K562 (cell line): ENCODE measurements around the gene CTSW. TPM values are rescaled to one million over a fixed set of nuclear protein-coding genes. Genes with fewer than 3 reads are reported as not detected.
A peak's percentile ranks its signal among the peaks of the same experiment; 100 is the strongest.

Experiments used
- CHD4 ChIP-seq: fragments of 200-600 bp; sonication (generic); IDR thresholded peaks from 3 replicates; pipeline ENCODE4 v1.6.1; 2012; ENCODE audit warnings: low read depth, mild to moderate bottlenecking, mixed read lengths, low read length, inconsistent platforms; ENCODE audit not compliant: insufficient read depth, insufficient replicate concordance, poor library complexity, severe bottlenecking
- SMARCB1 ChIP-seq: IDR thresholded peaks from 2 replicates; pipeline ENCODE4 v1.6.1; 2011; ENCODE audit warnings: improper control_type of control experiment, low read depth; ENCODE audit not compliant: insufficient read length
- polyA plus RNA-seq, 8 experiments: library from polyadenylated mRNA; depleted of rRNA in 4 of 8; stranded (reverse) in 5 of 8; unstranded in 3 of 8; fragments of >200 nt; fragmentation: Nextera tagmentation in 2 of 8; fragmentation: Illumina TruSeq in 1 of 8; extraction: Ambion mirVana in 2 of 8; extraction: Trizol in 1 of 8; gene quantifications; 2 replicates each; pipeline versions ENCODE4 v1.2.1 to v1.2.3, GENCODE V29; 2011 to 2014; ENCODE audit warnings: inconsistent platforms in 1 of 8, missing spikeins in 1 of 8
- total RNA-seq, 7 experiments: library from RNA; depleted of rRNA in 6 of 7; stranded (reverse); fragments of >200 nt in 6 of 7; fragmentation: Illumina TruSeq in 2 of 7; extraction: Trizol in 2 of 7; gene quantifications; 2 replicates each; pipeline versions ENCODE4 v1.2.1 to v1.2.3, GENCODE V29; 2011 to 2021; ENCODE audit warnings: low replicate concordance in 1 of 7
- TF ChIP-seq, protein P1 (sequence below), 2 experiments: fragments of 450-650 bp in 1 of 2; sonication (generic) in 1 of 2; formaldehyde crosslinking in 1 of 2; IDR thresholded peaks; 2 replicates each; pipeline versions ENCODE4 v1.7.1 to v1.9.0; 2016 to 2022; ENCODE audit warnings: inconsistent platforms in 1 of 2, mild to moderate bottlenecking in 1 of 2, missing genetic modification reagents in 1 of 2
- TF ChIP-seq, protein P2 (sequence below): fragments of 450-650 bp; IDR thresholded peaks from 2 replicates; pipeline ENCODE4 v1.6.1; 2016; ENCODE audit warnings: mild to moderate bottlenecking, moderate library complexity

The CTSW gene
- total and polyA plus RNA-seq, 9 of the 15 experiments (the other 6 are each of a cell fraction or from before 2014, with no cell fraction given) = 0.04 TPM; not detected in 8

DNA sequence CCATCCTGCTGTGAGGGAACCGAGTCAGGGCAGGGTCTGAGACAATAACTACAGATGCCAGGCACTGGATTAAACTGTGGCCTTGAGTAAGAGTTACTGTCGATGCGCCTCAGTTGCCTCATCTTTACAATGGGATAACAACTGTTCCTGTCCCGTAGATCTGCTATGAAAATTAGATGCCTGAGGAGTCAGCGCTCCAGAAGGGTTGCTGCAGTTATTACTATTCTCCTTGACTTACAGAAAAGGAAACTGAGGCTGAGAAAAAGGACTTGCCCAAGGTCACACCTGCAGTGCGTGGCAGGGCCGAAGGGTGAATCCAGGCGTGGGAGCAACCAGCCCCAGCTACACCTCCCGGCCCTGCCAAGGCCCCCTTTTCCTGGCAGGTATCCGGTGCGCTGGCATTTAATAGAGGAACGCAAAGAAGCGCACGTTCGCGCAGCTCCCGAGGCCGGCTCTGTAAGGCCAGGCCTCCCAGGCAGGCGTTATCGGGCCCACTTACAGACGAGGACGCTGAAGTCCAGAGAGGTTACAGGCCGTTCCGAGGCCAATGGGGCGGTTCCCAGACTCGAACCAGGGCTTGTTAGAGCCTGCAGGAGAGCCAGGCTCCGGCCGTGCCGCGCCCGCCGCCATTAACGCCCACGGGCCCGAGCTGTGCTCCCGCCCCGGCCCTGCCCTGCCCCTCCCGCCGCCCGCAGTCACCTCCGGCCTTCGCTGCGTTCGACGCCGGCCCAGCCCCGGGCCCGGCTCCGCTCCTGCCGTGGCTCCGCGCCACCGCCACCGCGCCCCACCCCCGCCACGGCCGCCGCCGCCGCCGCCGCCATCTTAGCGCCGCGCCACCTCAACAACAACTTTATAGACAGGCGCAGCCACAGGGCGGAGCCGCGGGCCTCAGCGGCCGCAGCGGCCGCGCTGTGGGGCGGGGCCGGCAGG is 38.8 kb downstream of the CTSW start, which contains the start of gene C11orf68 (continued):
- TF ChIP-seq, protein P1, sequence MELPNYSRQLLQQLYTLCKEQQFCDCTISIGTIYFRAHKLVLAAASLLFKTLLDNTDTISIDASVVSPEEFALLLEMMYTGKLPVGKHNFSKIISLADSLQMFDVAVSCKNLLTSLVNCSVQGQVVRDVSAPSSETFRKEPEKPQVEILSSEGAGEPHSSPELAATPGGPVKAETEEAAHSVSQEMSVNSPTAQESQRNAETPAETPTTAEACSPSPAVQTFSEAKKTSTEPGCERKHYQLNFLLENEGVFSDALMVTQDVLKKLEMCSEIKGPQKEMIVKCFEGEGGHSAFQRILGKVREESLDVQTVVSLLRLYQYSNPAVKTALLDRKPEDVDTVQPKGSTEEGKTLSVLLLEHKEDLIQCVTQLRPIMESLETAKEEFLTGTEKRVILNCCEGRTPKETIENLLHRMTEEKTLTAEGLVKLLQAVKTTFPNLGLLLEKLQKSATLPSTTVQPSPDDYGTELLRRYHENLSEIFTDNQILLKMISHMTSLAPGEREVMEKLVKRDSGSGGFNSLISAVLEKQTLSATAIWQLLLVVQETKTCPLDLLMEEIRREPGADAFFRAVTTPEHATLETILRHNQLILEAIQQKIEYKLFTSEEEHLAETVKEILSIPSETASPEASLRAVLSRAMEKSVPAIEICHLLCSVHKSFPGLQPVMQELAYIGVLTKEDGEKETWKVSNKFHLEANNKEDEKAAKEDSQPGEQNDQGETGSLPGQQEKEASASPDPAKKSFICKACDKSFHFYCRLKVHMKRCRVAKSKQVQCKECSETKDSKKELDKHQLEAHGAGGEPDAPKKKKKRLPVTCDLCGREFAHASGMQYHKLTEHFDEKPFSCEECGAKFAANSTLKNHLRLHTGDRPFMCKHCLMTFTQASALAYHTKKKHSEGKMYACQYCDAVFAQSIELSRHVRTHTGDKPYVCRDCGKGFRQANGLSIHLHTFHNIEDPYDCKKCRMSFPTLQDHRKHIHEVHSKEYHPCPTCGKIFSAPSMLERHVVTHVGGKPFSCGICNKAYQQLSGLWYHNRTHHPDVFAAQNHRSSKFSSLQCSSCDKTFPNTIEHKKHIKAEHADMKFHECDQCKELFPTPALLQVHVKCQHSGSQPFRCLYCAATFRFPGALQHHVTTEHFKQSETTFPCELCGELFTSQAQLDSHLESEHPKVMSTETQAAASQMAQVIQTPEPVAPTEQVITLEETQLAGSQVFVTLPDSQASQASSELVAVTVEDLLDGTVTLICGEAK (IDR thresholded peaks at IDR 0.05) = peak; percentile 95
- TF ChIP-seq, protein P1 (CRISPR knock-in tag; IDR thresholded peaks at IDR 0.05) = peak; percentile 96
- TF ChIP-seq CHD4 (no peak), SMARCB1 (no peak)
- TF ChIP-seq, protein P2, sequence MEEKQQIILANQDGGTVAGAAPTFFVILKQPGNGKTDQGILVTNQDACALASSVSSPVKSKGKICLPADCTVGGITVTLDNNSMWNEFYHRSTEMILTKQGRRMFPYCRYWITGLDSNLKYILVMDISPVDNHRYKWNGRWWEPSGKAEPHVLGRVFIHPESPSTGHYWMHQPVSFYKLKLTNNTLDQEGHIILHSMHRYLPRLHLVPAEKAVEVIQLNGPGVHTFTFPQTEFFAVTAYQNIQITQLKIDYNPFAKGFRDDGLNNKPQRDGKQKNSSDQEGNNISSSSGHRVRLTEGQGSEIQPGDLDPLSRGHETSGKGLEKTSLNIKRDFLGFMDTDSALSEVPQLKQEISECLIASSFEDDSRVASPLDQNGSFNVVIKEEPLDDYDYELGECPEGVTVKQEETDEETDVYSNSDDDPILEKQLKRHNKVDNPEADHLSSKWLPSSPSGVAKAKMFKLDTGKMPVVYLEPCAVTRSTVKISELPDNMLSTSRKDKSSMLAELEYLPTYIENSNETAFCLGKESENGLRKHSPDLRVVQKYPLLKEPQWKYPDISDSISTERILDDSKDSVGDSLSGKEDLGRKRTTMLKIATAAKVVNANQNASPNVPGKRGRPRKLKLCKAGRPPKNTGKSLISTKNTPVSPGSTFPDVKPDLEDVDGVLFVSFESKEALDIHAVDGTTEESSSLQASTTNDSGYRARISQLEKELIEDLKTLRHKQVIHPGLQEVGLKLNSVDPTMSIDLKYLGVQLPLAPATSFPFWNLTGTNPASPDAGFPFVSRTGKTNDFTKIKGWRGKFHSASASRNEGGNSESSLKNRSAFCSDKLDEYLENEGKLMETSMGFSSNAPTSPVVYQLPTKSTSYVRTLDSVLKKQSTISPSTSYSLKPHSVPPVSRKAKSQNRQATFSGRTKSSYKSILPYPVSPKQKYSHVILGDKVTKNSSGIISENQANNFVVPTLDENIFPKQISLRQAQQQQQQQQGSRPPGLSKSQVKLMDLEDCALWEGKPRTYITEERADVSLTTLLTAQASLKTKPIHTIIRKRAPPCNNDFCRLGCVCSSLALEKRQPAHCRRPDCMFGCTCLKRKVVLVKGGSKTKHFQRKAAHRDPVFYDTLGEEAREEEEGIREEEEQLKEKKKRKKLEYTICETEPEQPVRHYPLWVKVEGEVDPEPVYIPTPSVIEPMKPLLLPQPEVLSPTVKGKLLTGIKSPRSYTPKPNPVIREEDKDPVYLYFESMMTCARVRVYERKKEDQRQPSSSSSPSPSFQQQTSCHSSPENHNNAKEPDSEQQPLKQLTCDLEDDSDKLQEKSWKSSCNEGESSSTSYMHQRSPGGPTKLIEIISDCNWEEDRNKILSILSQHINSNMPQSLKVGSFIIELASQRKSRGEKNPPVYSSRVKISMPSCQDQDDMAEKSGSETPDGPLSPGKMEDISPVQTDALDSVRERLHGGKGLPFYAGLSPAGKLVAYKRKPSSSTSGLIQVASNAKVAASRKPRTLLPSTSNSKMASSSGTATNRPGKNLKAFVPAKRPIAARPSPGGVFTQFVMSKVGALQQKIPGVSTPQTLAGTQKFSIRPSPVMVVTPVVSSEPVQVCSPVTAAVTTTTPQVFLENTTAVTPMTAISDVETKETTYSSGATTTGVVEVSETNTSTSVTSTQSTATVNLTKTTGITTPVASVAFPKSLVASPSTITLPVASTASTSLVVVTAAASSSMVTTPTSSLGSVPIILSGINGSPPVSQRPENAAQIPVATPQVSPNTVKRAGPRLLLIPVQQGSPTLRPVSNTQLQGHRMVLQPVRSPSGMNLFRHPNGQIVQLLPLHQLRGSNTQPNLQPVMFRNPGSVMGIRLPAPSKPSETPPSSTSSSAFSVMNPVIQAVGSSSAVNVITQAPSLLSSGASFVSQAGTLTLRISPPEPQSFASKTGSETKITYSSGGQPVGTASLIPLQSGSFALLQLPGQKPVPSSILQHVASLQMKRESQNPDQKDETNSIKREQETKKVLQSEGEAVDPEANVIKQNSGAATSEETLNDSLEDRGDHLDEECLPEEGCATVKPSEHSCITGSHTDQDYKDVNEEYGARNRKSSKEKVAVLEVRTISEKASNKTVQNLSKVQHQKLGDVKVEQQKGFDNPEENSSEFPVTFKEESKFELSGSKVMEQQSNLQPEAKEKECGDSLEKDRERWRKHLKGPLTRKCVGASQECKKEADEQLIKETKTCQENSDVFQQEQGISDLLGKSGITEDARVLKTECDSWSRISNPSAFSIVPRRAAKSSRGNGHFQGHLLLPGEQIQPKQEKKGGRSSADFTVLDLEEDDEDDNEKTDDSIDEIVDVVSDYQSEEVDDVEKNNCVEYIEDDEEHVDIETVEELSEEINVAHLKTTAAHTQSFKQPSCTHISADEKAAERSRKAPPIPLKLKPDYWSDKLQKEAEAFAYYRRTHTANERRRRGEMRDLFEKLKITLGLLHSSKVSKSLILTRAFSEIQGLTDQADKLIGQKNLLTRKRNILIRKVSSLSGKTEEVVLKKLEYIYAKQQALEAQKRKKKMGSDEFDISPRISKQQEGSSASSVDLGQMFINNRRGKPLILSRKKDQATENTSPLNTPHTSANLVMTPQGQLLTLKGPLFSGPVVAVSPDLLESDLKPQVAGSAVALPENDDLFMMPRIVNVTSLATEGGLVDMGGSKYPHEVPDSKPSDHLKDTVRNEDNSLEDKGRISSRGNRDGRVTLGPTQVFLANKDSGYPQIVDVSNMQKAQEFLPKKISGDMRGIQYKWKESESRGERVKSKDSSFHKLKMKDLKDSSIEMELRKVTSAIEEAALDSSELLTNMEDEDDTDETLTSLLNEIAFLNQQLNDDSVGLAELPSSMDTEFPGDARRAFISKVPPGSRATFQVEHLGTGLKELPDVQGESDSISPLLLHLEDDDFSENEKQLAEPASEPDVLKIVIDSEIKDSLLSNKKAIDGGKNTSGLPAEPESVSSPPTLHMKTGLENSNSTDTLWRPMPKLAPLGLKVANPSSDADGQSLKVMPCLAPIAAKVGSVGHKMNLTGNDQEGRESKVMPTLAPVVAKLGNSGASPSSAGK = peak; percentile 10; the same call in 1 of the 2 replicates
